Measurements from ENCODE around the gene ARL10. TPM values are rescaled to one million over a fixed set of nuclear protein-coding genes. Genes with fewer than 3 reads are reported as not detected.

ARL10 gene, protein sequence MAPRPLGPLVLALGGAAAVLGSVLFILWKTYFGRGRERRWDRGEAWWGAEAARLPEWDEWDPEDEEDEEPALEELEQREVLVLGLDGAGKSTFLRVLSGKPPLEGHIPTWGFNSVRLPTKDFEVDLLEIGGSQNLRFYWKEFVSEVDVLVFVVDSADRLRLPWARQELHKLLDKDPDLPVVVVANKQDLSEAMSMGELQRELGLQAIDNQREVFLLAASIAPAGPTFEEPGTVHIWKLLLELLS
- 14.9 and 18.5 TPM in 2 replicates for total RNA-seq

DNA sequence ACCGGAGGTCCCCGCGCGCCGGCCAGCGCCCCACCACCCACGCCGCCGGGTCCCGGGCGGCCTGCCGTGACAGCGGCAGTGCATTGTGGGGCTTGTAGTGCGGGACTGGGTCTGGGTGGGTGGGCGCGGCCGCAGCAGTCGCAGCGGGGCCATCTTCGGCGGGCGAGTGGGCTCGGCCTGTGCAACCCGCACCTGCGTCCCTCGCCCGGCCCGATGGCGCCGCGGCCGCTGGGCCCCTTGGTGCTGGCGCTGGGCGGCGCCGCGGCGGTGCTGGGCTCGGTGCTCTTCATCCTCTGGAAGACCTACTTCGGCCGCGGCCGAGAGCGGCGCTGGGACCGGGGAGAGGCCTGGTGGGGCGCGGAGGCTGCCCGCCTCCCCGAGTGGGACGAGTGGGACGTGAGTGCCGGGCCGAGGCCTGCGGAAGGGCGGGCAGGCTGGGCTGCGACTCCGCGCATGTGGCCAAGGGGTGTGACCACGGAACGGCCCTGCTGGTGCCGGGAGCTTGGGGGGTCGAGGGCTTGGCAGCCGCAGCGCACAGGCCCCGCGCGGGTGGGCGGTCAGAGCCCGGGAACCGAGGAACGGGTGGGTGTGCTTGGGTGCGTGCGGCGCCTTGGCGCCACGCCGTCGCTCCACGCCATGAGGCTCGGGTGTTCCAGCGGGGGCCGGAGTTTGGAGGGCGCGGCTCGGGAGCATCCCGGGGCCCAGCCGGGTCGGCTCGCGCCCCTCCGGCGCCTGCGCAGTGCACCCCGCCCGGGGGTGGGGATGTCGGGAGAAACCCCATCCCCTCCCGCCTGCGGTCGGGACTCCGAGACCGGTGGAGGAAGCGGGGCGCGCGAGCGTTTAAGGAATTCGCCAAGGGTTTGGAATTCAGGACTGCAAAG is at the start of gene ARL10:
TSS of gene ARL10 (plus strand) at position 137 of the 881 bp plus-strand sequence. CDS start at position 214, 77 bp downstream.

DNA sequence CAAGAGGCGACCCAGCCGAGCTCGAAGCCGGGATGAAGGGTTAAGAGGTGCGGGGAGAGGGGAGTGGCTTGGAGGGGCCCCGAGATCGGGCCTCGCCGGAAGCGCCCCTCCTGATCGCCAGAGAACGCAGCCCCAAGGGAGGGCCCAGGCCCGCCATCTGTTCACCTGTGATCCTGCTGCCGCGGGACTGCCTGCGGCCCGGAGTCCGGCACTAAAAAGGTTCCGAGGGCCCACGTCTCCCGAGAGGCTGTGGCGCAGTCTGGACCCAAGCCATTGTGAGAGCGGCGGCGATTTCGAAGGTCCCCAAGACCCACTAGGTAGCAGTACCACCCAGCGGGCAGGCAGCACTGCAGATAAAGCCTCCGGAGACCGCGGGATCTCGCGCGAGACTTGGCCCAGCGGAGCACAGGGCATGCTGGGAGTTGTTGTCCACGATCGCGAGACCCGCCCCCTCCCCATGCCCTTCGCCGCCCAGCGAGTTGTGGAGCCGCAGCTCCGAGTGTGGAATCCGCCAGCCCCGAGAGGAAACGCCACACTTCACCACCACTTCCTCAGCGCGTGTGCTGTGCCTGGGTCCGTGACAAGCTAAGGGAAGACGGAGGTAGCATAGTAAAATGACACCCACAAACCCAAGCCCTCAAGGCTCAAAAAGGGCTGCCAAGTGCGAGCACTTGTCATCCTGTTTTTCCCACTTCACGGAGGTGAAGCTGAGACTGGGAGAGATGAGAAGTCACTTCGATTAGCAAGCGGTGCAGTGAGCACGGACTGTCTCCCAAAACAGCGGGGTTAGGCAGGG is 3.7 kb upstream of the ARL10 start, which contains the start of gene KIAA1191:
TSS of gene KIAA1191 (minus strand) at position 328 of the 796 bp plus-strand sequence. CDS start 2,256 bp downstream, outside the sequence.

DNA sequence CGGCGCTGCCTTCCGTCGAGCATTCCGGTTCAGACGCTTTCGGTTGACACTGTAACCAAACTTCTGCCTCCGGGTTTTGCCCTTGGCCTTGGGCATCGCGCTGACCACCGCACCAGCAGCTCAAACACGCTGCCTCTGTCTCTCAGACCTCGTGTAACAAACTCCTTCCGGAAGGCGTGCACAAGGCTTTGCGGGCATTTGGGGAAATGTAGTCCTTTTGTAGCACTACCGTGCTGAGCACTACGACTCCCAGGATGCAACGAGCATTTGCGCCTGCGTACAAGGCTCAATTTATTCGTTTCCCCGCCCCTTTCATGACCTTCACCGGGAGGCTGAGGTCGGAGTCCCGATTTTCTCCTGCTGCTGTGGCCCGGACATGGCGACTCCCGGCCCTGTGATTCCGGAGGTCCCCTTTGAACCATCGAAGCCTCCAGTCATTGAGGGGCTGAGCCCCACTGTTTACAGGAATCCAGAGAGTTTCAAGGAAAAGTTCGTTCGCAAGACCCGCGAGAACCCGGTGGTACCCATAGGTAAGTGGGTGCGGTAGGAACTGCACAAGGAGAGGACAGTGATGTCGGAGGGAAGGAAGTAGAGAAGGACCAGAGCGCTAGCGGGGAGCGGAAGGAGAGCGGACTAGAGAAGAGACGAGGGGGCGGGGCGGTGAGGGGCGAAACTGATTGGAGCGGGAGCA is 23.3 kb downstream of the ARL10 start, which contains the start of the genes HIGD2A and NOP16:
TSS of gene HIGD2A (plus strand) at position 308 of the 691 bp plus-strand sequence. CDS start at position 377, 69 bp downstream.
TSS of gene NOP16 (minus strand) at position 155 of the 691 bp plus-strand sequence. CDS start at position 96, 59 bp downstream.

DNA sequence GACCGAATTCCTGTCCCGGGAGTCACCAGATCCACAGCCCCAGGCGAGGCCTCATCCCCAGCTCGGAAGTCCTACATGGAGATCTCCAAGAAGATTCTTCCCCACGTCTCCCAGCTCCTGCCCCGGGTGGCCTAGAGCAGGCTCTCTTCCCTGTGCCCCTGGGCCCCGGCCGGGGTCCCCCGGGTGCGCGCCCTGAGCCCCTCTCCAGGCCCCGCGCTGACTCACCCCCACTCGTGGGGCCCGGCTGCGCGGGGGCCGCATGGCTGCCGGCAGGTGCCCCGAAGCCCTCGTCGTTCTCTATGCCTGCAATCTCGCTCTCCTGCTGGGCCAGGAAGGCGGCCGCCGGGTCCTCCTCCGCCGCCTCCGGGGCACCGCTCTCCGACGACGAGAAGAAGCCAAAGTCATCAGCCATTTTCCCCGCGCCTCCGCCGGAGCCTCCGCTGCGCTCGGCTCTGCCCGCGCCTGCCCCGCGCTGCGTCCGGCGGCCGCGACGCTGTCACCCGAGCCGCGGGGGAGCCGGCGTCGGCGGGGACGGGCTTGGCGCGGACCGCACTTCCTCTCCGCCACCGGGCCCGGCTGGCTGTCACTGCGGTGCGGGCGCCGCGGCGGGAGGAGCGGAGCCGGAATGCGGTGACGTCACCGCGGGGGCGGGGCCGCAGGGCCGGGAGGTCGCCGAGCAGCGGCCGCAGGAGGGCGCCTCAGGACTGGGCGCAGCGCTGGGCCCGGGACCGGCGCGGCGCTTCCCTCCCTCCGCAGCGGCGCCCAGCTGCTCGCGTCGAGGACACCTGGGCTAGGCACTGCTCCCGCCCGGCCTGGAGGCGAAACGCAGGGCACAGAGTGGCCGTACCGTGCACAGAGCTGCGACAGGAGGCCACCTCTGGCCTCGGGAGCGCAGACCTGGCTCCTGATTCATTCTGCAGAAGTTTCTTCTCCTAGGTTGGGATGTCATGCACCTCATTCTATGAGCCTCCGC is 51.0 kb downstream of the ARL10 start, which contains the start of gene CLTB:
TSS of gene CLTB (minus strand) at position 588 of the 973 bp plus-strand sequence. CDS start at position 412, 176 bp downstream.

Small RNAs within 50 kb of the gene (small RNA-seq; reads per million reads assigned to genes)
- gene MIR1271 = not detected

Other genes with a start within 250 kb of the ARL10 start
- 8.0 and 8.9 TPM in 2 replicates for gene SIMC1, start 127.1 kb upstream of the ARL10 start, total RNA-seq
- 132 and 133 TPM in 2 replicates for gene KIAA1191, start 3.7 kb upstream of the ARL10 start, total RNA-seq
- 5.2 and 8.0 TPM in 2 replicates for gene NOP16, start 23.1 kb downstream of the ARL10 start, total RNA-seq
- gene HIGD2A, start 23.3 kb downstream of the ARL10 start, total RNA-seq = 26.0 and 33.0 TPM in 2 replicates
- gene CLTB, start 51.1 kb downstream of the ARL10 start, total RNA-seq = 57.9 and 77.2 TPM in 2 replicates
- 44.6 and 51.4 TPM in 2 replicates for gene FAF2, start 82.9 kb downstream of the ARL10 start, total RNA-seq
- gene RNF44, start 171.9 kb downstream of the ARL10 start, total RNA-seq = 2.8 and 5.1 TPM in 2 replicates
- not detected in 2 replicates for gene CDHR2, start 183.9 kb downstream of the ARL10 start, total RNA-seq
- gene GPRIN1, start 244.7 kb downstream of the ARL10 start, total RNA-seq = 3.4 and 3.9 TPM in 2 replicates